ENCODE measurements around the gene PKIG.
A peak's percentile ranks its signal among the peaks of the same experiment; 100 is the strongest.

The PKIG gene

GRCh38 chr20:44579313-44580081, 2.9 kb upstream of the PKIG start:
- TF ChIP-seq, protein P1, sequence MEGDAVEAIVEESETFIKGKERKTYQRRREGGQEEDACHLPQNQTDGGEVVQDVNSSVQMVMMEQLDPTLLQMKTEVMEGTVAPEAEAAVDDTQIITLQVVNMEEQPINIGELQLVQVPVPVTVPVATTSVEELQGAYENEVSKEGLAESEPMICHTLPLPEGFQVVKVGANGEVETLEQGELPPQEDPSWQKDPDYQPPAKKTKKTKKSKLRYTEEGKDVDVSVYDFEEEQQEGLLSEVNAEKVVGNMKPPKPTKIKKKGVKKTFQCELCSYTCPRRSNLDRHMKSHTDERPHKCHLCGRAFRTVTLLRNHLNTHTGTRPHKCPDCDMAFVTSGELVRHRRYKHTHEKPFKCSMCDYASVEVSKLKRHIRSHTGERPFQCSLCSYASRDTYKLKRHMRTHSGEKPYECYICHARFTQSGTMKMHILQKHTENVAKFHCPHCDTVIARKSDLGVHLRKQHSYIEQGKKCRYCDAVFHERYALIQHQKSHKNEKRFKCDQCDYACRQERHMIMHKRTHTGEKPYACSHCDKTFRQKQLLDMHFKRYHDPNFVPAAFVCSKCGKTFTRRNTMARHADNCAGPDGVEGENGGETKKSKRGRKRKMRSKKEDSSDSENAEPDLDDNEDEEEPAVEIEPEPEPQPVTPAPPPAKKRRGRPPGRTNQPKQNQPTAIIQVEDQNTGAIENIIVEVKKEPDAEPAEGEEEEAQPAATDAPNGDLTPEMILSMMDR (IDR thresholded peaks at IDR 0.05; ENCODE audit: low read depth, low read length, missing control alignments) = no peak
- no peak overlapping the region for H3K4me3 ChIP-seq (ENCODE audit: low read depth, low read length)
- no peak for DNase-seq (ENCODE audit: low read depth)

DNA sequence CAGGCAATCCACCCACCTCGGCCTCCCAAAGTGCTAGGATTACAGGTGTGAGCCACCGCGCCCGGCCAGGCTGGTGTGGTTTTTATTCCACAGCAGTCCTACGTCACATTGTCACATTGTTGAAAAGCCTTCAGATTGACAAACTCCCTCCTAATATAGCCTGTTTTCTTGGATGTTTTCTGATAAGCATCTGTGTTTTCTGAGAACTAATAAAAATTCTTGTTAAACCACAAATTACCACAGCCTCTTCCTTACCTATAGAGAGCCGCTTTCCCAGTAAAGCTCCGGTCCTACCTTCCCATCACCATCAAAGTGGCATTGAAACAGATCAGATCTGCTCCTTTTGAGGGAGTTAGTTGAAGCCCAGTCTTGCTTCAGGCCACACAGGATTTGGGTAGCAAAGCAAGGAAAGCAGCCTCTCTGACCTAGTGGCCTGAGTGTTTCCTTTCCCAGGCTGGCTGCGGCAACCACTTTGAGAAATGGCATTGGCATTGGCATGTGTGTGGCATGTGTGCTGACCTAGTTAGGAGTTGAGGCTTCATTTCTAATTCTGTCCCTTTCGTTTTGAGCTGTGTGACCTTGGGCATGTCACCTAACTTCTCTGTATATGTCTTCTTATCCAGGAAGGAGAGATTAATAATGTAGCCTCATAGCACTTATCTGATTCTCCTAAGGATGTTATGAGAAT, 1.7 kb upstream of the PKIG start:
- no peak for DNase-seq (ENCODE audit: low read depth)
- TF ChIP-seq, protein P1 (IDR thresholded peaks at IDR 0.05; ENCODE audit: low read depth, low read length, missing control alignments) = no peak
- H3K4me3 ChIP-seq (ENCODE audit: low read depth, low read length) = no peak overlapping the region

DNA sequence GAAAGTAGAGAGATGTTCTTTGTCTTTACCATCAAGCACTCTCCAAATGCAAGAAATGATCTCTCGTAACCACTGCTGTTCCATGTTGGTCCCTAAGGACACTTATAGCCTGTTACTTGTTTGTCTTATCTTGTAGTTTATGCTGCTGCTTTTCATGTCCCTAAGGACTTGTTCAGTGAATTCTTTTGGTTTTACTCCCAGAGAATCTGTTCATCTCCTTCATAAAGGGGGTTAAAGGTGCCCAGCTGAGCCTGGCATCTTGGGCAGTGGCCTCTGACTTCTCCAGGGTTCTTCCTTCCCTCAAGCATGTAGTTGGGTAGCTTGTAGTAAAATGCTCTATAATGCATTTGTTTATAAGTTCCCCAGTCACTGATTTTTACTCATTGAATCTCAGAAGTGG, 864 bp upstream of the PKIG start:
- DNase-seq (ENCODE audit: low read depth) = no peak
- TF ChIP-seq, protein P1 (IDR thresholded peaks at IDR 0.05; ENCODE audit: low read depth, low read length, missing control alignments) = no peak
- no peak overlapping the region for H3K4me3 ChIP-seq (ENCODE audit: low read depth, low read length)

DNA sequence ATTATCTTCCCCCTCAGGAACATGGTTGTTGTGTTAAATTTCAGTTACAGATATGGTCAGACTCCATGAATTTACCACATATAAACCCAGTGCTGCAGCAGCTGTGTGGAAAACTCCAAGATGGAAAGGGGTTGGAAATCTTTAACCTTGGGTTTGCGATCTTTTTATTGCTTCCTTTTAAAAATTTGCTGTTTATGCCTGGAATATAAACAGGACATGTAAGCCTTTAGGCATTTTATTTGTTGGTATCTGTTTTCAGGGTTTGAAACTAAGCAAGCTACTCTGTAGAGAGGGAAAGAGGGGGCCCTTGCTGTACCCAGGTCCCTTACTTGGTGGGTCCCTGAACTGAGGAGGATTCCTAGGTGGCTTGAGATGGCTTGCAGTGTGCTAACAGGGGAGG, 778 bp downstream of the PKIG start:
- TF ChIP-seq, protein P1 (IDR thresholded peaks at IDR 0.05; ENCODE audit: low read depth, low read length, missing control alignments) = no peak
- no peak overlapping the region; the same call in 1 of the 2 replicates for H3K4me3 ChIP-seq (ENCODE audit: low read depth, low read length)
- DNase-seq (ENCODE audit: low read depth) = no peak

GRCh38 chr20:44584162-44584561, 1.8 kb downstream of the PKIG start:
- H3K4me3 ChIP-seq (ENCODE audit: low read depth, low read length) = no peak overlapping the region
- TF ChIP-seq, protein P1 (IDR thresholded peaks at IDR 0.05; ENCODE audit: low read depth, low read length, missing control alignments) = peak; percentile 23
- DNase-seq (ENCODE audit: low read depth) = no peak

GRCh38 chr20:44585057-44585963, 2.9 kb downstream of the PKIG start:
- no peak for DNase-seq (ENCODE audit: low read depth)
- H3K4me3 ChIP-seq (ENCODE audit: low read depth, low read length) = no peak overlapping the region
- TF ChIP-seq, protein P1 (IDR thresholded peaks at IDR 0.05; ENCODE audit: low read depth, low read length, missing control alignments) = no peak
